Heart left ventricle (tissue), 16 donors: ENCODE results near the gene RFX7. TPM values are rescaled to one million over a fixed set of nuclear protein-coding genes. Genes with fewer than 3 reads are reported as not detected.

Experiments used
- ATAC-seq, 4 donors: fragments of 200-7000 bp; cut with Tn5 transposase; one replicate each; pipeline ENCODE4 v1.9.1; 2020 to 2022; ENCODE audit warnings: moderate library complexity in 4 of 4, mild to moderate bottlenecking in 3 of 4, moderate number of reproducible peaks in 1 of 4
- DNase-seq, 5 donors: peaks; one replicate each; pipeline ENCODE4 v3.0.0-alpha.2; 2020
- H3K27ac ChIP-seq, 12 donors: fragments of 200-600 bp; sonication (generic) in 4 of 12; one replicate each; pipeline versions ENCODE4 v1.5.0 to v1.8.0; 2016 to 2022; ENCODE audit warnings: mild to moderate bottlenecking in 2 of 12
- H3K27me3 ChIP-seq, 9 donors: fragments of 200-600 bp; sonication (generic) in 2 of 9; one replicate each; pipeline versions ENCODE4 v1.5.1 to v1.8.0; 2016 to 2022; ENCODE audit warnings: mild to moderate bottlenecking in 3 of 9
- H3K36me3 ChIP-seq, 9 donors: fragments of 200-600 bp; sonication (generic) in 2 of 9; one replicate each; pipeline versions ENCODE4 v1.5.0 to v1.8.0; 2018 to 2022; ENCODE audit warnings: mild to moderate bottlenecking in 2 of 9
- H3K4me1 ChIP-seq, 12 donors: fragments of 200-600 bp; sonication (generic) in 4 of 12; one replicate each; pipeline versions ENCODE4 v1.5.0 to v1.8.0; 2016 to 2022; ENCODE audit warnings: mild to moderate bottlenecking in 3 of 12
- H3K4me3 ChIP-seq, 12 donors: fragments of 200-600 bp; sonication (generic) in 4 of 12; one replicate each; pipeline versions ENCODE4 v1.5.0 to v1.8.0; 2017 to 2022; ENCODE audit warnings: mild to moderate bottlenecking in 9 of 12, moderate library complexity in 4 of 12
- H3K9me3 ChIP-seq, 12 donors: fragments of 200-600 bp; sonication (generic) in 4 of 12; one replicate each; pipeline versions ENCODE4 v1.5.0 to v1.8.0; 2016 to 2022; ENCODE audit warnings: mild to moderate bottlenecking in 1 of 12
- CTCF ChIP-seq, 12 donors: fragments of 200-600 bp; sonication (generic) in 4 of 12; IDR thresholded peaks; one replicate each; pipeline versions ENCODE4 v1.5.0 to v1.8.0; 2018 to 2022; ENCODE audit warnings: antibody characterized with exemption in 12 of 12, mild to moderate bottlenecking in 5 of 12
- POLR2A ChIP-seq, 2 donors: fragments of 450-650 bp; IDR thresholded peaks; one replicate each; pipeline ENCODE4 v1.6.1; 2017; ENCODE audit warnings: antibody characterized with exemption in 2 of 2, mild to moderate bottlenecking in 2 of 2, moderate library complexity in 2 of 2
- WGBS, 4 donors: extraction: QIAGEN DNeasy Blood & Tissue Kit in 2 of 4; methylation state at CpG; one replicate each; pipeline versions ENCODE4 v1.1.5 to v1.1.7; 2013 to 2018; 5-methylcytosine and 5-hydroxymethylcytosine counted together
- intact Hi-C, 10 donors: fragments of 100-400 bp; cut with DNase I; formaldehyde crosslinking; loops; one replicate each; pipeline versions ENCODE4 v1.11.1 to v1.14.2; 2022
- polyA plus RNA-seq, 2 donors: library from polyadenylated mRNA; stranded (reverse); fragments of 200-250 nt; gene quantifications; one replicate each; pipeline ENCODE4 v1.2.3, GENCODE V29; 2013
- total RNA-seq, 9 donors: library from RNA; depleted of rRNA in 2 of 9; stranded (reverse); fragments of >200 nt in 2 of 9; fragmentation: NEBNext Ultra II Directional in 3 of 9; extraction: Animal tissue kit (Norgen Biotek cat#: 25700) in 3 of 9; gene quantifications; one replicate each; pipeline versions ENCODE4 v1.1.0 to v1.2.4, GENCODE V29; 2016 to 2023
- donor health status: ischemic (EF 13 %, LVEDD 7.1; RV severe dilation, severe dysfunction).
- donor health status: healthy with polysubstance abuse.
- donor health status: DM: no; HTN: yes; CAD: no.
- donor health status: DM: no; HTN: no; CAD: no.
- donor health status: ischemic (EF 25% LVEDD 6.9; RV normal size, moderate dysfunction).
- donor health status: ischemic (EF 25% LVEDD 5.7; RV mildly dilated, moderate dysfunction).
- donor health status: healthy.
- donor health status: DM: yes; HTN: yes; CAD: no.
- donor health status: ischemic (EF 35%, LVEDD 5.7; RV mildly dilated, moderate dysfunction).
- donor health status: nonischemic (EF 11% LVEDD 7.7; RV severe dilation, severe dysfunction).
- donor health status: DM: yes; HTN: yes; CAD: no.
- donor health status: PGD.
- donor health status: ischemic (EF 29% LVEDD 5.4; RV normal size, mild dysfunction).
- donor health status: nonischemic (EF 23%, LVEDD 6.1; RV moderate dilation, normal function).

RFX7 gene
- total and polyA plus RNA-seq, 11 donors, result 0.91 to 15.2 (median 7.6) TPM

GRCh38 chr15:56126409-56126808 lies 117.3 kb downstream of the RFX7 start:
- DNase-seq (no peak), ATAC-seq (no peak)
- Histone ChIP-seq H3K4me1 (no peaks in the 10 kb centered on the region), H3K27me3 (no peaks in the 10 kb centered on the region), H3K9me3 (peaks cover 0 to 41% (median 18%) of the 10 kb centered on the region in 12 donors), H3K36me3 (peaks cover 0 to 28% (median 0%) of the 10 kb centered on the region in 9 donors), H3K4me3 (no peak overlapping the region), H3K27ac (no peak overlapping the region)
- TF ChIP-seq POLR2A (IDR thresholded peaks at IDR 0.05), result no peak
- no peak for TF ChIP-seq CTCF (IDR thresholded peaks at IDR 0.05)
- intact Hi-C loops, result no loop called here

GRCh38 chr15:56124391-56124790 lies 119.3 kb downstream of the RFX7 start:
- no peak overlapping the region for H3K4me3 ChIP-seq
- intact Hi-C loops, result no loop called here
- no peak overlapping the region for H3K27ac ChIP-seq
- ATAC-seq (no peak), DNase-seq (no peak)
- H3K9me3 ChIP-seq, result peaks cover 0 to 46% (median 23%) of the 10 kb centered on the region in 12 donors
- no peak for TF ChIP-seq POLR2A (IDR thresholded peaks at IDR 0.05)
- TF ChIP-seq CTCF (IDR thresholded peaks at IDR 0.05), result no peak
- peaks cover 0 to 28% (median 0%) of the 10 kb centered on the region in 9 donors for H3K36me3 ChIP-seq
- no peaks in the 10 kb centered on the region for H3K27me3 ChIP-seq
- WGBS, 4 donors, result 93 to 98% (median 96%) methylated on average over 4 of the region's 4 CpGs
- H3K4me1 ChIP-seq, result no peaks in the 10 kb centered on the region

- 68 to 87% (median 73%) methylated on average over 1 of the region's 1 CpG for WGBS, 4 donors
- H3K9me3 ChIP-seq, result no peaks in the 10 kb centered on the region
- TF ChIP-seq POLR2A (IDR thresholded peaks at IDR 0.05) (no peak), CTCF (IDR thresholded peaks at IDR 0.05) (no peak)
- ATAC-seq (no peak), DNase-seq (no peak)
- no peak overlapping the region for H3K4me3 ChIP-seq
- intact Hi-C loops, result loop anchor here in 3 of 10 donors (10.0 kb wide), 1 partner anchor 139 kb away; the partner anchor contains the start of gene RFX7 (in 3 of the 3)
- H3K36me3 ChIP-seq, result peaks cover 0 to 12% (median 6%) of the 10 kb centered on the region in 9 donors
- no peak overlapping the region for H3K27ac ChIP-seq
- H3K27me3 ChIP-seq, result no peaks in the 10 kb centered on the region
- H3K4me1 ChIP-seq, result peaks cover 0 to 26% (median 3%) of the 10 kb centered on the region in 12 donors
These were observed 137.8 kb downstream of the RFX7 start for GRCh38 chr15:56105855-56106254.

GRCh38 chr15:56102441-56102840 lies 141.2 kb downstream of the RFX7 start:
- H3K9me3 ChIP-seq, result no peaks in the 10 kb centered on the region
- H3K4me1 ChIP-seq, result peaks cover 0 to 26% (median 6%) of the 10 kb centered on the region in 12 donors
- no peaks in the 10 kb centered on the region for H3K27me3 ChIP-seq
- WGBS, 4 donors, result 43 to 49% (median 46%) methylated on average over 3 of the region's 3 CpGs
- H3K4me3 ChIP-seq, result no peak overlapping the region
- intact Hi-C loops, result loop anchor here in 4 of 10 donors (5.0 to 10.0 kb wide), 2 partner anchors 140 to 142 kb away; partner anchors contain the start of gene RFX7 (in 4 of the 4)
- TF ChIP-seq POLR2A (IDR thresholded peaks at IDR 0.05), result no peak
- TF ChIP-seq CTCF (IDR thresholded peaks at IDR 0.05), result no peak
- peaks cover 0 to 26% (median 11%) of the 10 kb centered on the region in 9 donors for H3K36me3 ChIP-seq
- DNase-seq, result peak in 2 of 5 donors; percentile 18 to 19
- peak; percentile 76 to 93 (median 86) for ATAC-seq
- H3K27ac ChIP-seq, result peak overlapping the region in 8 of 12 donors; percentile 1 to 60 (median 35)
